Stimulated activated CD4-positive, alpha-beta T cell treated with anti-CD3 and anti-CD28 coated beads, Interleukin-15, amount 100 ng/mL, for 24 hours (primary cell): ENCODE results near the gene DIP2C.
"Not testable (repeated sequence)": the region's sequence is repeated elsewhere in the genome, so short reads cannot be mapped to it uniquely, and the experiment has no call there.

Experiments
- DNase-seq: peaks from one replicate; pipeline ENCODE4 v3.0.0-alpha.2; 2020

DIP2C gene

GRCh38 chr10:593421-593820 lies 96.0 kb downstream of the DIP2C start:
- no peak for DNase-seq

DNA sequence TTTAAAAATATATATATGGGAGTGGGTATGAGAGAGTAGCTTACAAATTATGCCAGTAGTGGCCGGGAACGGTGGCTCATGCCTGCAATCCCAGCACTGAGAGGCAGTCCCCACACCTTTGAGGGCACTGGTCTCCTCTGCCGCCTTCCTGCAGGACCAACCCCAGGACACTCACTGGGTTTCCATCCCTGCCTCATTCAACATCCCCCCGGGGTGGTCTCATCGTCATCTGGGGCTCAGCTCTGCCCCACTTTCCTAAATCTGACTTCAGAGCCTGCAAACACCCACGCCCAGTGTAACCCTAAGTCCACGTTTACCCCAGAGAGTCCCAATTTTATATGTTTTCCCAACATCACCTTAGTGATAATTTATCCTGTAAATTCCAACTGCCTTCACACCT lies 96.5 kb downstream of the DIP2C start:
- DNase-seq = no peak

DNA sequence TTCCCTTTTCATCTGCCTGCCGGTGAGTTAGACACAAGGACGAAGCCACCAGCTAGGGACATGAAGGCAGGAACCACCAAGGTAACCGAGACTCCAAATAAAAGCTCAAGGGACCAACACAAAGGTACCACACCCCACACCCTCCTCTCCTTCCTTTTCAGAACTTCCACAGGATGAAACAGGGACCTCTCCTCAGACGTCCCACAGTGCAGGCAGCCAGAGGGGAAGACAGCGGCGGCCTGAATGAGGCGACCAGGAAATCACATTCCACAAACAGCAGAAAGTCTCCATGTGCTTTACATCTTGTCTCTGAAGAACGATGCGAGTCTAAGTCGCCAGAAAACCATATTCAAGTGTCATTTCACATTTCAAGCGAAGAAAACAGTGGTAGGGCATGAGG lies 97.8 kb downstream of the DIP2C start:
- DNase-seq = no peak

- no peak for DNase-seq
Measured at GRCh38 chr10:590721-591120, 98.7 kb downstream of the DIP2C start.

DNA sequence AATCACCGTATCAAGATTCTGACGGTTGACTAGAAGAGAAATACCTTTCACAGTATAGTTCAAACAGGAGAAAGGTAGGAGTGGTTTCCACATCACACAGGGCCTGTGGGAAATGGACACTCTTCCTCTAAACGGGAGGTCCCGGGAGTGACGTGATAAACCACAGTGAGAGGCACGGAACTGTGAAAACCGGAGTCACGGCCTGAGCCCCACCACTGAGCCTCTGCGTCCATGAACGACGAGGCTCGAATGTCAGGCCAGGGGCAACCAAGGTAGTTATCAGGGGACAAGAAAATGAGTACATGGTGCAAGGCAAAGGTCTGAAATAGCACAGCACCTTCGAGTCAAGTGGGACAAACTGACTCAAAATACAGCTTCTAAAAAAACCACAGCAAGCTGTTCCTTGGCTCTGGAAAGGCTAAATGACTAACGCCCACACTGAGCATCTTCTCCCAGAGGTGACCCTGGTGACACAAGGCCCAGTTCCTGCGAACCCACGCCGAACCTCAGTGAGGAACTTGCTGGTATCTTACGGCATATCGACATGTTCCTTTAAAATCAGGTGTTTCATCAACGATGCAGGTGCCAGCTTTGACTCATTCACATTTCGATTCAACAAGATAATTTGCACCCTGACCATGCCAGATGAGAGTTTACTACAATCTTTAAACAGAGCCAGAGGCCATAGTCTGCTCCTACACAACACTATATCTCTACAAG lies 99.3 kb downstream of the DIP2C start:
- DNase-seq = no peak

GRCh38 chr10:588246-589165 lies 101.0 kb downstream of the DIP2C start:
- DNase-seq = no peak

DNA sequence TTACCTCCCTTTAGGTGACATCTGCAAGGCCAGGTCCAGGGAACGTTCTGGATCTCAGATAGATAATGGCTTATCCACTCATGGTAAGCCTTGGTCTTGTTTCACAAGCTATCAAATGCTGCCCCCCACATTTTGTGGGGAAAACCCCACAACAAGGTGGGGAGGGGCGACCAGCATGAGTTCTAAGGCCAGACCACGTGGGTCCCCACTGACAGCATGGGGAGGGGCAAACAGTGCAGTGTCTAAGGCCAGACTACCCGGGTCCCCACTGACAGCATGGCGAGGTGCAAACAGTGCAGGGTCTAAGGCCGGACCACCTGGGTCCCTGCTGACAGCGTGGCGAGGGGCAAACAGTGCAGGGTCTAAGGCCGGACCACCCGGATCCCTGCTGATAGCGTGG lies 102.8 kb downstream of the DIP2C start:
- no peak for DNase-seq

DNA sequence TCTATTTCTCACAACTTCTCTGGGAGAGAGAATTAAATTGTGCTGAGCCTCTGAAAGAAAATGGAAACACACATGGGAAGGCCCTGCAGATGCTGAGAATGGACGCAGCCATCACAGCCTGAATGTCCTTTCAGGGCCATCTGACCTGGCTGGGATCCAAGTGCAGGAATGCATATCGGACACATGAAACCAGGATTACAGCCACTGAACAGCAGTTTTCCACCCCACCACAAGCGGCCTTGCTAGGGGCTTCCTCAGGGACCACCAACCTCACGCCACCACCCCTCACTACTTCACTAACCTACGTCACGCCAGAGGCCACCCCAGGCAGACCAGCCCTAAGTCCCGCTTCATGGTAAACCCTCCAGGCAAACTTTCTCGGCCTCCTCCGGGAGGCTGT lies 103.3 kb downstream of the DIP2C start:
- DNase-seq = no peak

DNA sequence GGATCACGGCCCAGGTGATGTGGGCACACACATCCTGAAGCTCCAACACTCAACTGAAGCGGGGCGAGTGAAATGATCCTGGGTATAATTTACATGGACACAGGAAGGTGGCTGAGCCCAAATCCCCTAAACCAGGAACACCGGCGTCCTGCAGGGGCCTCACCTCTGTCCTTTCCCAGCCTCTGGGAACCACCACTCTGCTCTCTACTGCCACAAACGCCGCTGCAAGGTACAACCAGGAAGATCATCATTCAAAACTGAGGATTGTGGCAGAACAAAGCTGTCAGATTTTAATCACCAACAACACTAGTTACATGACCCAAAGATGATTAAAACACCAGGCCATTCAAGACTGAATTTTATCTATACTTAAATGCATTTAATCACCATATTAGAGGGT lies 104.0 kb downstream of the DIP2C start:
- no peak for DNase-seq

- not testable (repeated sequence) for DNase-seq
Measured at GRCh38 chr10:584497-585290, 104.8 kb downstream of the DIP2C start.

DNA sequence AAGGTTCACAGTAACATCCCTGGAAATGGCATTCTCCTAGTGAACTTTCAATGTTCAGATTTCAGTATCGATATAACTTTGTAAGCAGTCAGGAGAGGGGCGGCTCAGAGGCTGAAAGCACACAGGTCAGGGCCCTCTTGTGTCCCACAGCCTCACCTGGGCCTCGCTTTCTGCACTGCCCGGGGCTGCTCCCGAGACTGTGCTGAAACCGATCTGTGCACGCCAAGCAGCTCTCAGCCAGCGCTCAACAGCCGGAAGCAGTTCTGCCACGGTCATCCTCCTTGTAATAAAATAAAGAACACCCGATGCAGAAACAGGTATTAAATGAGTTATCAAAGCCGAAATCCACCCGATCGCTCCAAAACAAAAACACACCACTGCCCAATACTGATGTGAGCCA lies 106.0 kb downstream of the DIP2C start:
- no peak for DNase-seq

DNA sequence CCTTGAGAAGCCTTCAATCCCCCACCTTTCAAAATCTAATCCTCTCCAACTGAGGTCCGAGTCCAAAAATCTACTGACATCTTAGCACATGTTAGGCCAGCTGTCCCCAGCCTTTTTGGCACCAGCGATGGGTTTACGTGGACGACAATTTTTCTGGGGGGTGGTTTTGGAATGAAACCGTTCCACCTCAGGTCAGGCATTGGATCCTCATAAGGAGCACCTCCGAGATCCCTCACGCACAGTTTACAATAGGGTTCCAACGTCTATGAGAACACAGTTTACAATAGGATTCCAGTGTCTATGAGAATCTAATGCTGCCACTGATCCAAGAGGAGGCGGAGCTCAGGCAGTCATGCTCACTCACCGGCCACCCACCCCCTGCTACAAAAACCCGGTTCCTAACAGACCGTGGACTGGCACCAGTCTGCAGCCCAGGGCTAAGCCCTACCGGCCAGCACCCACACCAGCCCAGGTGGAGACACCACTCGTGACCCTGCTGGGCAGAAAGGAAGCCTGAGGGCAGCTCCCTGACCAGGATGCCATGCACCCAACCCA lies 107.6 kb downstream of the DIP2C start:
- no peak for DNase-seq

DNA sequence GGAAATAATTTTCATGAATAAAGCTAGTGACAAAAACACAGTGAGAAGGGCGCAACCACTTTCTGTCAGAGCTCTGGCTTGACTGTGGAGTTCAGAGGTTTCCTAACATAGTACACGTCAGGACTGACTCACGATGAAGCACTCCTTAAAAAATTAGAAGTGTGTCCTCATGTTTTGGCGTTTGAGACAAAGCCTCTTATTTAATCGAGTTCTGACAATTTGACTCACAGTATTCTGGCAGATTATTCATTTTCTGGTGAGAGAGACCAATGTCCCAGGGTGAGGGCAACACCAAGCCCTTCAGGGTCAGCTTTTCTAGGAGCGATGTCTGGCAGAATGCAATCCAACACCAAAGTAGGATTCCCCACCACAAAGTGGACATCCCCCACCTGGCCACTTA lies 108.7 kb downstream of the DIP2C start:
- no peak for DNase-seq

DNA sequence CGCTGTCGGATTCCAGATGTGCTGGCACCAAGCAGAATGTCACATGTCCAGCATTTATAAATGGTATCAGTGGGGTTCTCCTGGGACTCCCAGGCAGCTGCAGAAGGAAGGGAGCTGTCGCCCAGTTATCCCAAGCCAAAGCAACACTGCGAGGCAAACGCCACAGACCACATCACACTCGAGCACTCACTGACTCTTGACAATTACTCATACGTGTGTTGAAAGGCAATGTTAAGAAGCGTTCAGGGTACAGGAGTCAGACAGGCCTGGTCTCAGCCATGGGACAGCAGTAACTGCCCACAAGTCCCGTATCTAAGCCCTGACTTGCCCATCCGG lies 113.4 kb downstream of the DIP2C start:
- no peak for DNase-seq

- DNase-seq = no peak
Measured at GRCh38 chr10:575402-576129, 113.9 kb downstream of the DIP2C start.

DNA sequence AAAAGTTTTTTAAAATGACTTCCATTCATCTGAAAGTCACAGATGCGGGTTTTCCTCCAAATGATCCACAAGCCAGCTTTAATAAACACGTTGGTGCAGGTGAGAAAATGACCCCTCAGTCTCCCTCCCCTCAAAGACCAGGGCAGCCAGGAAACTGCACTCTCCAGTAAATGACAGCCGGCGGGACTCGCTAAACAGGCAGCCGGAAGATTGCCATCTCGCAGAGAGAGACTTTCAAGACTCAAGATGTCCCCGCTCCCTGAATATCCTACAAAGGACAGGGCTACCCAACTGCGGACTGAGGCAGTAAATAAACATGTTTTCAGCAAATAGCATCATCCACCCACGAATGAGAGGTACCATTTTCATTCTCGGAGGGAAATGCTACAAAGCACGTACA lies 116.8 kb downstream of the DIP2C start:
- DNase-seq = no peak

DNA sequence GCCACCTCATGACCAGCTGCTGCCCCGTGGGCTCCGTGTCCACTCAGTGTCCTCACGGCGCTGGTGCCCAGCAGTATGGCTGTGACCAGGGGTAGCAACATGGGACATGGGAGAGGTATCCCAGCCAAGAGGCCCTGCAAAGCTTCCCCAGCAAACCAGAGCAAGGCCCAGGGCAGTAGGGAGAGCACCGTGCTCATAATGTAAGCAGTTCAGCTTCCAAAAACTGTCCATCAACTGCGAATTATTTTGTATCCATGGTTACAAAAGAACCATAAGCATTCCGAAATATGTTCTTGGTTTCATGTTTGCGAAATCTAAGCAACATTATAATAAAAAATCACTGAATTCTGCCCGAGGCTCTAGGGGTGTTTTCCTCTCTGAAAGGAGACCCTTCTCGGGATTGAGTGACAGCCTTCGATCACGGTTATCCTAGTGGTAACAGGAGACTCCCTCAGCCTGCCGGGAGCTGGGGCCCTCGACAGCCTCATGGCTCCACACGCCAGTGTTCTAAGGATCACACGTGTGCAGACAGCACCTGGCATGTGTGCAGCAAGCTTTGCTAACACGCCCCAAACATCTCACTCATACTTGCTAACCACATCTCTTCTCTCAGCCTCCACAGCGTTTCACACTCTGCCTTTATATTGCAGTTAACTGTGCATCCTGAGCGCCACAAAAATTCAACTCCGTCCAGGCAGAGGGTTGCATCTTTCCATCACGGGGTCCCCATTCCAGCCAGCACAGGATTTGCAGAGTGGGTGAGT lies 117.6 kb downstream of the DIP2C start:
- no peak for DNase-seq

DNA sequence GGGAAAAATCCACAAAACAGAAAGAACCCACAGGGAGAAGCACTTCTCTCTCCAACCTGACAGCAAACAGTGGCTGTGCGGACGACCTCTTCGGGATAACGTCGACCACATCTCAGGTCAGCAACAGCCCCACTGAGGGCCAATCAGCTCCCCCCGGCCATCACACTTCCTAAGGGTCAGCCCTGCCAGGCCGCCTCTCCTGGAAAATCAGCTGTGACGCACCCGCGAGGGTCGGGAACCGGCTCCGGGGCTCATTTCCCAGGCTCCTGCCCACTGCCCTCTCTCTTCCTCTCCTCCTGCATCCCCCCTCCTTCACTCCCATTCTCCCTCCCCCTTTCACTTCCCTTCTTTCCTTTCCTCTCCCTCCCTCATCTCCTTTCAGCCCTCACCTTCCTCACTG lies 118.3 kb downstream of the DIP2C start:
- DNase-seq = no peak

- no peak for DNase-seq
Measured at GRCh38 chr10:570628-571163, 118.8 kb downstream of the DIP2C start.

GRCh38 chr10:569961-570627 lies 119.4 kb downstream of the DIP2C start:
- DNase-seq = no peak

DNA sequence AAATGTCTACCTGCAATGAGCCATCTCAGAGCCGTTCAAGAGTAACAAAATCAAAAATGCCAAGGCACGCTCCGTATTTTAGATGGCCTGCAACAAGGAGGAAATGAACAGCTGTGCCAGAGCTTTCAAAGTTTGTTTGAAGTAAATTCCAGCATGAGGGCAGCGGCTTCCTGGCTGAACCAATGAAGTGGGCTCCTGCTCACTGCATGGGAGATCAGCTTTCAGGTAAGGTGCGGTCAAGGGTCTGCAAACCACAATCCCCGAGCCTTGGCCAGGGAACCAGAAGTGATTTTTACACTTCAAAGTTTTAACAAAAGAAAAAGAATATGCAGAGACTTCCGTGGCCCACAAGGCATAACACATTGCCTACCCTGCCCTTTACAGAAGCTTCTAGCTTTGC lies 120.6 kb downstream of the DIP2C start:
- no peak for DNase-seq
